Anterior cingulate cortex (tissue), 58 donors: ENCODE data around the gene RAB7A.

Source experiments
- DNase-seq, 58 donors: peaks; one replicate each; lab custom pipeline; 2025; lab: John Stamatoyannopoulos, UW

Gene RAB7A

GRCh38 chr3:128784232-128784631, 58.2 kb downstream of the RAB7A start:
- peak in 37 of 58 donors; percentile 4 to 59 (median 29) for DNase-seq

- DNase-seq = no peak
Observed at GRCh38 chr3:128784843-128785242, 58.9 kb downstream of the RAB7A start.

- DNase-seq = no peak
Observed at GRCh38 chr3:128786434-128787020, 60.5 kb downstream of the RAB7A start.

GRCh38 chr3:128787256-128788253, 61.6 kb downstream of the RAB7A start:
- no peak for DNase-seq

GRCh38 chr3:128788268-128788869, 62.4 kb downstream of the RAB7A start:
- no peak for DNase-seq

GRCh38 chr3:128794067-128794768, 68.2 kb downstream of the RAB7A start:
- DNase-seq = no peak

- DNase-seq = peak in 36 of 58 donors; percentile 4 to 72 (median 32)
Observed at GRCh38 chr3:128794770-128795649, 69.0 kb downstream of the RAB7A start.

GRCh38 chr3:128799653-128800052, 73.7 kb downstream of the RAB7A start:
- DNase-seq = no peak

- DNase-seq = peak in 32 of 58 donors; percentile 8 to 78 (median 38)
Observed at GRCh38 chr3:128800241-128801187, 74.5 kb downstream of the RAB7A start.

- DNase-seq = peak in 3 of 58 donors; percentile 18 to 38 (median 20)
Observed at GRCh38 chr3:128801779-128802380, 75.9 kb downstream of the RAB7A start.

- no peak for DNase-seq
Observed at GRCh38 chr3:128803307-128803706, 77.3 kb downstream of the RAB7A start.

GRCh38 chr3:128804017-128804810, 78.2 kb downstream of the RAB7A start:
- DNase-seq = no peak

- DNase-seq = no peak
Observed at GRCh38 chr3:128804811-128805155, 78.8 kb downstream of the RAB7A start.

- DNase-seq = no peak
Observed at GRCh38 chr3:128805772-128806171, 79.8 kb downstream of the RAB7A start.

- DNase-seq = no peak
Observed at GRCh38 chr3:128806588-128806987, 80.6 kb downstream of the RAB7A start.

- no peak for DNase-seq
Observed at GRCh38 chr3:128807186-128807830, 81.3 kb downstream of the RAB7A start.

GRCh38 chr3:128808672-128809071, 82.7 kb downstream of the RAB7A start:
- peak in 10 of 58 donors; percentile 12 to 54 (median 28) for DNase-seq
